Panc1 (cell line): ENCODE results near the gene PRR5L. TPM values are rescaled to one million over a fixed set of nuclear protein-coding genes. Genes with fewer than 3 reads are reported as not detected.
A peak's percentile ranks its signal among the peaks of the same experiment; 100 is the strongest.

Experiments used
- ATAC-seq: fragments of 200-7000 bp; cut with Tn5 transposase; 2 replicates; pipeline ENCODE4 v1.9.1; 2020; ENCODE audit warnings: mild to moderate bottlenecking, moderate library complexity
- BruUV-seq: library from RNA; stranded (reverse); fragments of 400-500 nt; replicated peaks from 2 replicates; lab custom pipeline; 2021; lab: Mats Ljungman, UMichigan
- CTCF ChIA-PET: fragments of 300-600 bp; sonication (Branson Sonifier 250); formaldehyde crosslinking; loops from one replicate; lab custom pipeline; 2022; ENCODE audit warnings: antibody characterized with exemption; lab: Charles Lee
- POLR2A ChIA-PET: fragments of 300-600 bp; sonication (Branson Sonifier 250); formaldehyde crosslinking; loops from one replicate; lab custom pipeline; 2022; ENCODE audit warnings: antibody characterized with exemption; lab: Charles Lee
- DNase-seq: peaks from one replicate; pipeline ENCODE4 v3.0.0-alpha.2; 2010; ENCODE audit warnings: low read depth, low spot score
- H3K27ac ChIP-seq: 2 replicates; pipeline ENCODE4 v1.5.1; 2011; ENCODE audit warnings: mild to moderate bottlenecking, low read length, inconsistent platforms
- H3K27me3 ChIP-seq: fragments of 200-500 bp; sonication (Bioruptor generic); 2 replicates; pipeline ENCODE4 v1.6.0; 2014; ENCODE audit warnings: low read length, inconsistent platforms; ENCODE audit not compliant: control insufficient read depth, insufficient read depth
- H3K36me3 ChIP-seq: fragments of 200-500 bp; sonication (Bioruptor generic); 2 replicates; pipeline ENCODE4 v1.5.1; 2014; ENCODE audit warnings: inconsistent platforms, mild to moderate bottlenecking, low read length, moderate library complexity; ENCODE audit not compliant: control insufficient read depth, insufficient read depth
- H3K4me1 ChIP-seq: 2 replicates; pipeline ENCODE4 v1.5.1; 2011; ENCODE audit warnings: inconsistent platforms, mild to moderate bottlenecking, low read length, moderate library complexity; ENCODE audit not compliant: control insufficient read depth, insufficient read depth
- H3K4me3 ChIP-seq, 2 experiments: 2 replicates each; pipeline ENCODE4 v1.5.1; 2011 to 2012; ENCODE audit warnings: low read depth in 2 of 2, low read length in 2 of 2, mild to moderate bottlenecking in 2 of 2, inconsistent platforms in 1 of 2, moderate library complexity in 1 of 2
- H3K9me3 ChIP-seq: fragments of 200-500 bp; sonication (Bioruptor generic); 2 replicates; pipeline ENCODE4 v1.5.1; 2014; ENCODE audit warnings: low read depth, mild to moderate bottlenecking, inconsistent platforms, low read length, moderate library complexity; ENCODE audit not compliant: control insufficient read depth, insufficient read depth
- POLR2AphosphoS5 ChIP-seq: IDR thresholded peaks from 2 replicates; pipeline ENCODE4 v1.6.1; 2012; ENCODE audit warnings: mild to moderate bottlenecking, low read depth, low read length, moderate library complexity
- SIN3A ChIP-seq: IDR thresholded peaks from 2 replicates; pipeline ENCODE4 v1.6.1; 2012; ENCODE audit warnings: low read depth, mild to moderate bottlenecking, low read length, moderate library complexity, borderline replicate concordance; ENCODE audit not compliant: insufficient read depth
- TCF7L2 ChIP-seq: IDR thresholded peaks from 2 replicates; pipeline ENCODE4 v1.6.1; 2011; ENCODE audit warnings: mild to moderate bottlenecking, low read depth, low read length, inconsistent platforms
- in situ Hi-C: cut with HindIII; loops from 2 replicates; pipeline ENCODE4 v1.10.0; 2016; ENCODE audit warnings: low sequenced_read_pairs, low pct_unique_long_range_greater_than_20kb
- intact Hi-C: fragments of 100-400 bp; cut with micrococcal nuclease; formaldehyde crosslinking; loops from one replicate; pipeline ENCODE4 v1.10.0; 2022; ENCODE audit not compliant: unreplicated experiment
- total RNA-seq: library from RNA; stranded (reverse); gene quantifications from one replicate; pipeline ENCODE4 v1.2.1, GENCODE V29; 2021; ENCODE audit not compliant: unreplicated experiment
- TF ChIP-seq, protein P1 (sequence below), 2 experiments: IDR thresholded peaks; 2 replicates each; pipeline ENCODE4 v1.6.1; 2011 to 2012; ENCODE audit warnings: low read depth in 2 of 2, control low read depth in 1 of 2, low read length in 1 of 2, mild to moderate bottlenecking in 1 of 2, moderate library complexity in 1 of 2; ENCODE audit not compliant: insufficient read depth in 1 of 2
- TF ChIP-seq, protein P2 (sequence below): fragments of 450-650 bp; IDR thresholded peaks from 2 replicates; pipeline ENCODE4 v1.5.1; 2017; ENCODE audit warnings: mild to moderate bottlenecking

PRR5L gene
- total RNA-seq, 1 experiment from 2014 or later = 0.36 TPM

DNA sequence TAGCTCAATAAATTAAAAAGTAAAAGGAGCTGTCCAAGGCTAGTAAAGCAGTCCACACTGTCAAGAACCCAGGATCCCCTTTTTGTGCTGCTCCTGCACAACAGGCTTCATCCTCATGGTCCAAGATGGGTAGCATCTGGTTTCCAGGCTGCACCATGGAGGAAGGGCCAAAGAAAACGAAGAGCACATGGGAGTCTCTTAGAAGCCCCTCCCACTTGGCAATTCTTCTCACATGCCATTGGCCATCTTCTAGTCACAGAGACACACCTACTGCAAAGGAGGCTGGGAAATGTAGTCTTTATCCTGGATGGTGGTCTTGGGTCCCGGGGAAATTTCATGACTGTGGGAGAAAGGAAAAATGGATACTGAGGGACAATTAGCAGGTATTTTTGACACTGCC is 37.8 kb downstream of the PRR5L start:
- peaks cover 14% of the 10 kb centered on the region for H3K27me3 ChIP-seq
- BruUV-seq = no TSS peak
- DNase-seq = no peak
- no peaks in the 10 kb centered on the region for H3K4me1 ChIP-seq
- H3K4me3 ChIP-seq = no peak overlapping the region
- TF ChIP-seq SIN3A = no peak
- TF ChIP-seq, protein P1, sequence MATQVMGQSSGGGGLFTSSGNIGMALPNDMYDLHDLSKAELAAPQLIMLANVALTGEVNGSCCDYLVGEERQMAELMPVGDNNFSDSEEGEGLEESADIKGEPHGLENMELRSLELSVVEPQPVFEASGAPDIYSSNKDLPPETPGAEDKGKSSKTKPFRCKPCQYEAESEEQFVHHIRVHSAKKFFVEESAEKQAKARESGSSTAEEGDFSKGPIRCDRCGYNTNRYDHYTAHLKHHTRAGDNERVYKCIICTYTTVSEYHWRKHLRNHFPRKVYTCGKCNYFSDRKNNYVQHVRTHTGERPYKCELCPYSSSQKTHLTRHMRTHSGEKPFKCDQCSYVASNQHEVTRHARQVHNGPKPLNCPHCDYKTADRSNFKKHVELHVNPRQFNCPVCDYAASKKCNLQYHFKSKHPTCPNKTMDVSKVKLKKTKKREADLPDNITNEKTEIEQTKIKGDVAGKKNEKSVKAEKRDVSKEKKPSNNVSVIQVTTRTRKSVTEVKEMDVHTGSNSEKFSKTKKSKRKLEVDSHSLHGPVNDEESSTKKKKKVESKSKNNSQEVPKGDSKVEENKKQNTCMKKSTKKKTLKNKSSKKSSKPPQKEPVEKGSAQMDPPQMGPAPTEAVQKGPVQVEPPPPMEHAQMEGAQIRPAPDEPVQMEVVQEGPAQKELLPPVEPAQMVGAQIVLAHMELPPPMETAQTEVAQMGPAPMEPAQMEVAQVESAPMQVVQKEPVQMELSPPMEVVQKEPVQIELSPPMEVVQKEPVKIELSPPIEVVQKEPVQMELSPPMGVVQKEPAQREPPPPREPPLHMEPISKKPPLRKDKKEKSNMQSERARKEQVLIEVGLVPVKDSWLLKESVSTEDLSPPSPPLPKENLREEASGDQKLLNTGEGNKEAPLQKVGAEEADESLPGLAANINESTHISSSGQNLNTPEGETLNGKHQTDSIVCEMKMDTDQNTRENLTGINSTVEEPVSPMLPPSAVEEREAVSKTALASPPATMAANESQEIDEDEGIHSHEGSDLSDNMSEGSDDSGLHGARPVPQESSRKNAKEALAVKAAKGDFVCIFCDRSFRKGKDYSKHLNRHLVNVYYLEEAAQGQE (IDR thresholded peaks at IDR 0.05; ENCODE audit: insufficient read depth in 1 of 2, low read depth in 2 of 2, low read length in 1 of 2) = 0 out of 4 replicates have a peak, but pooled peaks of 1 of the 2 experiments have one; percentile 19
- H3K36me3 ChIP-seq = no peaks in the 10 kb centered on the region
- intact Hi-C loops (no loop called here), in situ Hi-C loops (no loop called here)
- ATAC-seq = no peak; the same call in 1 of the 2 replicates
- H3K27ac ChIP-seq = no peak overlapping the region
- no peaks in the 10 kb centered on the region for H3K9me3 ChIP-seq
- CTCF ChIA-PET = no interaction called here
- POLR2A ChIA-PET = no interaction called here

DNA sequence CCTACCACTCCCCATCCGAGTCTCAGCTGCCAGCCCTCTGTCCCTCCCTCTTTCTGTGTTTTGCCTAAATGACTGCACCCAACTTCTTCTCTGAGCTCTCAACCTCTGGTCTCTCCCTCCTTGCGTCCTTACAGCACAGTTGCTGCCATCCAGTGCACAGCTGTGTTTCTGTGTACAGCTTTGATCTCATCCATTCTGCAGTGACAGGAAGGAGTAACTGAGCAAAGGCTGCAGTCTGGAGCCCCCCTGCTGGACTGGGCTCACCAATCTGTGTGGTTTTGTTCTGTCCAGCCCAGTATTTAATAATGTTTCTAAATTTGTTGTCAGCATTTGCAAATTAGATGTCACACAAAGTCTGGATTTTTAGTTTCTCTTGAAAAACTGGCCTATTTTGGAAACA is 43.8 kb downstream of the PRR5L start:
- TF ChIP-seq POLR2AphosphoS5 (no peak), SIN3A (no peak), TCF7L2 (no peak)
- TF ChIP-seq, protein P1 (IDR thresholded peaks at IDR 0.05; ENCODE audit: insufficient read depth in 1 of 2, low read depth in 2 of 2, low read length in 1 of 2) = no peak
- TF ChIP-seq, protein P2, sequence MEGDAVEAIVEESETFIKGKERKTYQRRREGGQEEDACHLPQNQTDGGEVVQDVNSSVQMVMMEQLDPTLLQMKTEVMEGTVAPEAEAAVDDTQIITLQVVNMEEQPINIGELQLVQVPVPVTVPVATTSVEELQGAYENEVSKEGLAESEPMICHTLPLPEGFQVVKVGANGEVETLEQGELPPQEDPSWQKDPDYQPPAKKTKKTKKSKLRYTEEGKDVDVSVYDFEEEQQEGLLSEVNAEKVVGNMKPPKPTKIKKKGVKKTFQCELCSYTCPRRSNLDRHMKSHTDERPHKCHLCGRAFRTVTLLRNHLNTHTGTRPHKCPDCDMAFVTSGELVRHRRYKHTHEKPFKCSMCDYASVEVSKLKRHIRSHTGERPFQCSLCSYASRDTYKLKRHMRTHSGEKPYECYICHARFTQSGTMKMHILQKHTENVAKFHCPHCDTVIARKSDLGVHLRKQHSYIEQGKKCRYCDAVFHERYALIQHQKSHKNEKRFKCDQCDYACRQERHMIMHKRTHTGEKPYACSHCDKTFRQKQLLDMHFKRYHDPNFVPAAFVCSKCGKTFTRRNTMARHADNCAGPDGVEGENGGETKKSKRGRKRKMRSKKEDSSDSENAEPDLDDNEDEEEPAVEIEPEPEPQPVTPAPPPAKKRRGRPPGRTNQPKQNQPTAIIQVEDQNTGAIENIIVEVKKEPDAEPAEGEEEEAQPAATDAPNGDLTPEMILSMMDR = no peak
- ChIA-PET POLR2A (no interaction called here), CTCF (no interaction called here)
- Histone ChIP-seq H3K27me3 (peaks cover 14% of the 10 kb centered on the region), H3K36me3 (no peaks in the 10 kb centered on the region), H3K9me3 (no peaks in the 10 kb centered on the region), H3K4me1 (no peaks in the 10 kb centered on the region), H3K4me3 (no peak overlapping the region), H3K27ac (no peak overlapping the region)
- in situ Hi-C loops (no loop called here), intact Hi-C loops (no loop called here)
- BruUV-seq = no TSS peak
- no peak for ATAC-seq
- no peak for DNase-seq
